Lower leg skin (tissue), 4 donors: ENCODE results near the gene COBL. TPM values are rescaled to one million over a fixed set of nuclear protein-coding genes. Genes with fewer than 3 reads are reported as not detected.
"Not testable (repeated sequence)": the region's sequence is repeated elsewhere in the genome, so short reads cannot be mapped to it uniquely, and the experiment has no call there.

Experiments used
- DNase-seq, 2 donors: peaks; one replicate each; pipeline ENCODE4 v3.0.0-alpha.2; 2019; ENCODE audit warnings: low spot score in 2 of 2
- H3K4me3 ChIP-seq: fragments of 200-600 bp; sonication (generic); 2 replicates; pipeline ENCODE4 v1.5.1; 2017; ENCODE audit warnings: mild to moderate bottlenecking, low read depth; ENCODE audit not compliant: poor library complexity, severe bottlenecking
- POLR2A ChIP-seq, 2 donors: fragments of 450-650 bp; IDR thresholded peaks; one replicate each; pipeline ENCODE4 v1.6.1; 2016 to 2017; ENCODE audit warnings: antibody characterized with exemption in 2 of 2, mild to moderate bottlenecking in 1 of 2, moderate library complexity in 1 of 2
- WGBS, 2 donors: methylation state at CpG; one replicate each; pipeline ENCODE4 v1.1.5; 2018; 5-methylcytosine and 5-hydroxymethylcytosine counted together
- intact Hi-C: fragments of 100-400 bp; cut with DNase I; formaldehyde crosslinking; loops from one replicate; pipeline ENCODE4 v1.15.0; 2023; ENCODE audit warnings: low total_unique reads
- total RNA-seq, 4 donors: library from RNA; depleted of rRNA; stranded (reverse); fragments of >200 nt; gene quantifications; one replicate each; pipeline ENCODE4 v1.1.0, GENCODE V29; 2016
- TF ChIP-seq, protein P1 (sequence below), 3 donors: fragments of 450-650 bp; IDR thresholded peaks; one replicate each; pipeline ENCODE4 v1.5.1; 2016; ENCODE audit warnings: antibody characterized with exemption in 3 of 3, mild to moderate bottlenecking in 3 of 3, moderate library complexity in 2 of 3

The COBL gene
- total RNA-seq, 4 donors from 2014 or later = 40.2 to 94.1 (median 66.5) TPM

- DNase-seq = no peak
- 72 to 86% methylated on average over 4 to 5 of the region's 5 CpGs for WGBS, 2 donors
- intact Hi-C loops = no loop called here
- no peak overlapping the region for H3K4me3 ChIP-seq
- TF ChIP-seq POLR2A (IDR thresholded peaks at IDR 0.05) = no peak
- TF ChIP-seq, protein P1, sequence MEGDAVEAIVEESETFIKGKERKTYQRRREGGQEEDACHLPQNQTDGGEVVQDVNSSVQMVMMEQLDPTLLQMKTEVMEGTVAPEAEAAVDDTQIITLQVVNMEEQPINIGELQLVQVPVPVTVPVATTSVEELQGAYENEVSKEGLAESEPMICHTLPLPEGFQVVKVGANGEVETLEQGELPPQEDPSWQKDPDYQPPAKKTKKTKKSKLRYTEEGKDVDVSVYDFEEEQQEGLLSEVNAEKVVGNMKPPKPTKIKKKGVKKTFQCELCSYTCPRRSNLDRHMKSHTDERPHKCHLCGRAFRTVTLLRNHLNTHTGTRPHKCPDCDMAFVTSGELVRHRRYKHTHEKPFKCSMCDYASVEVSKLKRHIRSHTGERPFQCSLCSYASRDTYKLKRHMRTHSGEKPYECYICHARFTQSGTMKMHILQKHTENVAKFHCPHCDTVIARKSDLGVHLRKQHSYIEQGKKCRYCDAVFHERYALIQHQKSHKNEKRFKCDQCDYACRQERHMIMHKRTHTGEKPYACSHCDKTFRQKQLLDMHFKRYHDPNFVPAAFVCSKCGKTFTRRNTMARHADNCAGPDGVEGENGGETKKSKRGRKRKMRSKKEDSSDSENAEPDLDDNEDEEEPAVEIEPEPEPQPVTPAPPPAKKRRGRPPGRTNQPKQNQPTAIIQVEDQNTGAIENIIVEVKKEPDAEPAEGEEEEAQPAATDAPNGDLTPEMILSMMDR (IDR thresholded peaks at IDR 0.05) = no peak
Measured at GRCh38 chr7:50994753-50995319, 321.8 kb downstream of the COBL start.

DNA sequence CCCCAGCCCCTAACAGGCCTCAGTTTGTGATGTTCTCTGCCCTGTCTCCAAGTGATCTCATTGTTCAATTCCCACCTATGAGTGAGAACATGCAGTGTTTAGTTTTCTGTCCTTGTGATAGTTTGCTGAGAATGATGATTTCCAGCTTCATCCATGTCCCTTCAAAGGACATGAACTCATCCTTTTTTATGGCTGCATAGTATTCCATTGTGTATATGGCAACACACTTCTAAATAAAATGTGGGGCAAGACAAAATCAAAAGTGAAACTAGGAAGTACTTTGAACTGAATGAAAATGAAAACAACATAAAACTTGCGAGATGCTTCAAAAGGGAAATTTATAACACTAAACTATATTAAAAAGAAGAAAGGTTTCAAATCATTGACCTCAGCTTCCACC lies 326.4 kb downstream of the COBL start:
- DNase-seq, H3K4me3 ChIP-seq, intact Hi-C loops: not testable (repeated sequence)
- WGBS, 2 donors = 84 to 89% methylated on average over 1 of the region's 1 CpG

- TF ChIP-seq, protein P1 (IDR thresholded peaks at IDR 0.05) = no peak
- TF ChIP-seq POLR2A (IDR thresholded peaks at IDR 0.05) = no peak
- DNase-seq = no peak
- intact Hi-C loops = no loop called here
- 86 to 94% methylated on average over 1 of the region's 1 CpG for WGBS, 2 donors
- no peak overlapping the region for H3K4me3 ChIP-seq
Measured at GRCh38 chr7:50988988-50989387, 327.6 kb downstream of the COBL start.

GRCh38 chr7:50988465-50988864 lies 328.1 kb downstream of the COBL start:
- no peak overlapping the region for H3K4me3 ChIP-seq
- TF ChIP-seq, protein P1 (IDR thresholded peaks at IDR 0.05) = no peak
- TF ChIP-seq POLR2A (IDR thresholded peaks at IDR 0.05) = no peak
- DNase-seq = no peak
- 89 to 91% methylated on average over 6 of the region's 6 CpGs for WGBS, 2 donors
- intact Hi-C loops = no loop called here

GRCh38 chr7:50985096-50985495 lies 331.5 kb downstream of the COBL start:
- no peak for TF ChIP-seq POLR2A (IDR thresholded peaks at IDR 0.05)
- TF ChIP-seq, protein P1 (IDR thresholded peaks at IDR 0.05) = no peak
- H3K4me3 ChIP-seq = no peak overlapping the region
- no peak for DNase-seq
- intact Hi-C loops = no loop called here
- WGBS, 2 donors = 70 to 74% methylated on average over 4 of the region's 4 CpGs

- intact Hi-C loops = no loop called here
- no peak for DNase-seq
- no peak overlapping the region for H3K4me3 ChIP-seq
- TF ChIP-seq POLR2A (IDR thresholded peaks at IDR 0.05) = no peak
- TF ChIP-seq, protein P1 (IDR thresholded peaks at IDR 0.05) = no peak
- 15% methylated on average over 1 of the region's 1 CpG for WGBS, 2 donors
Measured at GRCh38 chr7:50983850-50984249, 332.8 kb downstream of the COBL start.
